HEK293 (cell line): ENCODE data around the gene UGT3A1.

ENCODE experiments used
- CTCF ChIP-seq: fragments of 450-650 bp; formaldehyde crosslinking; IDR thresholded peaks from 2 replicates; pipeline ENCODE4 v1.5.1; 2016; ENCODE audit warnings: missing biosample characterization, missing genetic modification characterization
- SALL2 ChIP-seq: fragments of 450-650 bp; formaldehyde crosslinking; IDR thresholded peaks from 2 replicates; pipeline ENCODE4 v1.5.0; 2017; ENCODE audit warnings: missing biosample characterization, mild to moderate bottlenecking, missing genetic modification characterization, borderline replicate concordance
- ZNF239 ChIP-seq: fragments of 450-650 bp; formaldehyde crosslinking; IDR thresholded peaks from 2 replicates; pipeline ENCODE4 v1.5.1; 2016; ENCODE audit warnings: missing biosample characterization, missing genetic modification characterization
- ZNF426 ChIP-seq: fragments of 450-650 bp; formaldehyde crosslinking; IDR thresholded peaks from 2 replicates; pipeline ENCODE4 v1.5.1; 2017; ENCODE audit warnings: missing biosample characterization, missing genetic modification characterization, mild to moderate bottlenecking, inconsistent platforms, moderate library complexity
- ZNF629 ChIP-seq: fragments of 450-650 bp; formaldehyde crosslinking; IDR thresholded peaks from 2 replicates; pipeline ENCODE4 v1.5.1; 2017; ENCODE audit warnings: missing biosample characterization, missing genetic modification characterization
- ZNF639 ChIP-seq: fragments of 450-650 bp; formaldehyde crosslinking; IDR thresholded peaks from 2 replicates; pipeline ENCODE4 v1.5.1; 2016; ENCODE audit warnings: missing biosample characterization, missing genetic modification characterization
- ZSCAN5A ChIP-seq: fragments of 450-650 bp; formaldehyde crosslinking; IDR thresholded peaks from 2 replicates; pipeline ENCODE4 v1.5.1; 2016; ENCODE audit warnings: missing biosample characterization, missing genetic modification characterization
- TF ChIP-seq, protein P1 (sequence below): fragments of 450-650 bp; formaldehyde crosslinking; IDR thresholded peaks from 2 replicates; pipeline ENCODE4 v1.5.1; 2016; ENCODE audit warnings: missing biosample characterization, missing genetic modification characterization

DNA sequence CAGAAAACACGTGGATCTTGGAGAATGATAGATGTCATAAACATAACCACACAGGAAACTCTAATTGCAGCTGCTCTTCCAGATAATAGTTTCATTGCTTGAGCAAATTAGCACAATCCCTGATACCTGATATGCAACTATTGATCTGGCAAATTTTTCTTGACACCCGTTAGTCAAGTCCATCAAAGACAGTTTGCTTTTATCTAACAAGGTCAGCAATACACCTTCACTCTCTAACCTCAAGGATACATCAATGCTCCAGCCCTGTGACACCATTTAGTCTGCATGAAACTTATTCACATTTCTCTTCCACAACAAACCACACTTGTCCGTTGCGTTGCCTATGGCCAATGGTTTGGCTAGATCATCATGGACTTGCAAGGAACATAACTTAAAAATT lies 16.6 kb downstream of the UGT3A1 start:
- no peak for TF ChIP-seq CTCF (tag by site-specific recombination)
- no peak for TF ChIP-seq ZNF426 (tag by site-specific recombination)
- no peak for TF ChIP-seq ZNF639 (tag by site-specific recombination)
- TF ChIP-seq SALL2 (tag by site-specific recombination): no peak
- TF ChIP-seq ZNF239 (tag by site-specific recombination): no peak
- TF ChIP-seq, protein P1, sequence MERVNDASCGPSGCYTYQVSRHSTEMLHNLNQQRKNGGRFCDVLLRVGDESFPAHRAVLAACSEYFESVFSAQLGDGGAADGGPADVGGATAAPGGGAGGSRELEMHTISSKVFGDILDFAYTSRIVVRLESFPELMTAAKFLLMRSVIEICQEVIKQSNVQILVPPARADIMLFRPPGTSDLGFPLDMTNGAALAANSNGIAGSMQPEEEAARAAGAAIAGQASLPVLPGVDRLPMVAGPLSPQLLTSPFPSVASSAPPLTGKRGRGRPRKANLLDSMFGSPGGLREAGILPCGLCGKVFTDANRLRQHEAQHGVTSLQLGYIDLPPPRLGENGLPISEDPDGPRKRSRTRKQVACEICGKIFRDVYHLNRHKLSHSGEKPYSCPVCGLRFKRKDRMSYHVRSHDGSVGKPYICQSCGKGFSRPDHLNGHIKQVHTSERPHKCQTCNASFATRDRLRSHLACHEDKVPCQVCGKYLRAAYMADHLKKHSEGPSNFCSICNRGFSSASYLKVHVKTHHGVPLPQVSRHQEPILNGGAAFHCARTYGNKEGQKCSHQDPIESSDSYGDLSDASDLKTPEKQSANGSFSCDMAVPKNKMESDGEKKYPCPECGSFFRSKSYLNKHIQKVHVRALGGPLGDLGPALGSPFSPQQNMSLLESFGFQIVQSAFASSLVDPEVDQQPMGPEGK (tag by site-specific recombination): no peak
- no peak for TF ChIP-seq ZNF629 (tag by site-specific recombination)
- TF ChIP-seq ZSCAN5A: no peak
